Transverse colon (tissue), 4 donors: ENCODE data around the gene CORT.

Experiments
- EP300 ChIP-seq: sonication (generic); formaldehyde crosslinking; IDR thresholded peaks from one replicate; pipeline ENCODE4 v1.6.1; 2017; ENCODE audit warnings: antibody characterized with exemption, low read depth
- POLR2A ChIP-seq: fragments of 450-650 bp; IDR thresholded peaks from one replicate; pipeline ENCODE4 v1.6.1; 2016; ENCODE audit warnings: antibody characterized with exemption, mild to moderate bottlenecking, moderate library complexity
- POLR2AphosphoS5 ChIP-seq, 3 donors: sonication (generic); formaldehyde crosslinking; IDR thresholded peaks; one replicate each; pipeline ENCODE4 v1.6.1; 2016; ENCODE audit warnings: antibody characterized with exemption in 3 of 3
- TF ChIP-seq, protein P1 (sequence below), 5 experiments: fragments of 200-600 bp in 3 of 5; fragments of 450-650 bp in 2 of 5; sonication (generic) in 3 of 5; IDR thresholded peaks; 1 replicate in 2 of 5; 2 replicates in 3 of 5; pipeline ENCODE4 v1.5.1; 2016 to 2017; ENCODE audit warnings: antibody characterized with exemption in 5 of 5, inconsistent platforms in 3 of 5, mild to moderate bottlenecking in 2 of 5, moderate library complexity in 1 of 5

DNA sequence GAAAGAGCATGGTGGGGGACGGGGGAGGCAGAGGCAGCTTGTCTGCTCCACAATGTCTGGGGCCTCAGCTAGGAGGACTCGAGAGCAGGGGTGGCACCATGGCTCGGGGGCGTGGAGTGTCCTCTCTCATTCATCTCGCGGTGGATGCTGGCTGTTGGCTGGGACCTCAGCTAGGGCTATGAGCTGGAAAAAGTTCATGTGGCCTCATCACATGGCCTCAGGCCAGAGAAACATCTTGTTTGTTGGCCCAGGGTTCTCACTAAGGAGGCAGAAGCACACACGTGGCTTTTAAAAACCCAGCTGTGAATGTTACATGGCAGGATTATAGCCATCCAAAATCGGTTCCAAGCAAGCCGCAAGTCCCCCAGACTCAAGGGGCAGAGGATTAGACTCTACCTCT is 25.8 kb upstream of the CORT start:
- TF ChIP-seq, protein P1, sequence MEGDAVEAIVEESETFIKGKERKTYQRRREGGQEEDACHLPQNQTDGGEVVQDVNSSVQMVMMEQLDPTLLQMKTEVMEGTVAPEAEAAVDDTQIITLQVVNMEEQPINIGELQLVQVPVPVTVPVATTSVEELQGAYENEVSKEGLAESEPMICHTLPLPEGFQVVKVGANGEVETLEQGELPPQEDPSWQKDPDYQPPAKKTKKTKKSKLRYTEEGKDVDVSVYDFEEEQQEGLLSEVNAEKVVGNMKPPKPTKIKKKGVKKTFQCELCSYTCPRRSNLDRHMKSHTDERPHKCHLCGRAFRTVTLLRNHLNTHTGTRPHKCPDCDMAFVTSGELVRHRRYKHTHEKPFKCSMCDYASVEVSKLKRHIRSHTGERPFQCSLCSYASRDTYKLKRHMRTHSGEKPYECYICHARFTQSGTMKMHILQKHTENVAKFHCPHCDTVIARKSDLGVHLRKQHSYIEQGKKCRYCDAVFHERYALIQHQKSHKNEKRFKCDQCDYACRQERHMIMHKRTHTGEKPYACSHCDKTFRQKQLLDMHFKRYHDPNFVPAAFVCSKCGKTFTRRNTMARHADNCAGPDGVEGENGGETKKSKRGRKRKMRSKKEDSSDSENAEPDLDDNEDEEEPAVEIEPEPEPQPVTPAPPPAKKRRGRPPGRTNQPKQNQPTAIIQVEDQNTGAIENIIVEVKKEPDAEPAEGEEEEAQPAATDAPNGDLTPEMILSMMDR (IDR thresholded peaks at IDR 0.05), result no peak
- TF ChIP-seq POLR2A (no peak), EP300 (no peak), POLR2AphosphoS5 (IDR thresholded peaks at IDR 0.05) (no peak)
